ENCODE results near the gene SPAG16. TPM values are rescaled to one million over a fixed set of nuclear protein-coding genes. Genes with fewer than 3 reads are reported as not detected.

Gene SPAG16
- total RNA-seq, 1 donor from 2014 or later, result 60.7 TPM

DNA sequence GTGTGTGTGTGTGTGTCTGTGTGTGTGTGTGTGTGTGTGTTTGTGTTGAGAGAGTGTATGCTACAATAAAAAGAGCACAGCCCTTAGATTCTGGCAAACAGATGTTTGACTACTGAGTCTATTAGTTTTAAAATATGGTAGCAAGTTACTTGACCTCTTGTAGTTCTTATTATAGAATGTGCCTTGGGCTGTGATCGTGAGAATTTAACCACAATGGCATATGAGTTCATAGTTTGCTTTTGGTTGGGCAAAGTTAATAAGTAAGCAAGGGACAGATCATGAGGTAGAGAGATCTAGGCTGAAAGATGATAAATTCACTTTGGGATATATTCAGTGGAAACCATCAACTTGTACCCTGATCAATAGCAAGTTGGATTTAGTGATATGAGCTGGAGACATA is 792.3 kb downstream of the SPAG16 start:
- DNase-seq (ENCODE audit: low read depth), result peak; percentile 97

- DNase-seq (ENCODE audit: low read depth), result peak; percentile 11
Observed at GRCh38 chr2:214077727-214078126, 793.5 kb downstream of the SPAG16 start.

DNA sequence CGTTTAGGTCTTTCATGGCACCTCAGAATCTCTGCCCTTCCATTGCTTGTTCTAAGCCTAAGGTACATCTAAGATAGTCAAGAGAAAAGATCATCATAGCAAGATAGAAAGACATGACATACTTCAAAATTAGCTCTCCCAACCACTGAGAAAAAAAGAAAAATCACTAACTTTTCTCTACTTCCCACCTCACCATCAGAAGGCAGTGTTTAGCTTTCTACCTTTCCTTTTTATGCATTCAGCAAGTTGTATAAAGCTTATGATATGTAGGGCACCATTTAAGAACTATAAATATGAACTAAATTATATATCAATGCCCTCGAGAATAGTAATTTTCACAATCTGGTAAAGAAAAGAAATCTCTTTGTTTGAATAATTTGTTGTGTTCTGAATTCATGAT is 794.8 kb downstream of the SPAG16 start:
- no peak for DNase-seq (ENCODE audit: low read depth)

GRCh38 chr2:214088536-214088935 is 804.3 kb downstream of the SPAG16 start:
- DNase-seq (ENCODE audit: low read depth), result no peak

DNA sequence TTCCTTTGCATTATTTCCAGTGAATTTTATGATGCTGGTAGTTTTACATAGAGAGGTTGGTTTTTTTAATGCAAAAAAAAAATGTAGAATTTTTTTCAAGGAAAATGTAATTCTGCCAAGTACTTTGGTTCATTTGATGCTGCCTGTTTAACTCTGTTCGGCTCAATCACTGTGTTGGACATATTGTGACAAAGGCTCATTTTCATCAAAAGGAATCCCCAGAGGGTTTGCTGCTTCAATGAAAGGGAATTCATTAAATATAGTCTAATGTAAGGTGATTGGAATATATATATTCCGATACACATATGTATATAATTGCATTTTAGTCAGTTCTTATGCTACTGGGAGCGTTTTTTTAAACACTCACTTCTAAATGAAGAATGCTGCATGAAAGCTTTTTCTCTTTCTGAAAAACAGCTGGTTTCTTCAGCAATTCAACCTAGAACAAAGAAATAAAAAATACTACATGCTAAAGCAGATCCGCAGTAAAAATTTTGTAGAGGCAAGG is 812.0 kb downstream of the SPAG16 start:
- DNase-seq (ENCODE audit: low read depth), result no peak

GRCh38 chr2:214098811-214099210 is 814.5 kb downstream of the SPAG16 start:
- peak; percentile 59 for DNase-seq (ENCODE audit: low read depth)

GRCh38 chr2:214100488-214100887 is 816.2 kb downstream of the SPAG16 start:
- DNase-seq (ENCODE audit: low read depth), result peak; percentile 8

- DNase-seq (ENCODE audit: low read depth), result peak; percentile 67
Observed at GRCh38 chr2:214103276-214104001, 819.2 kb downstream of the SPAG16 start.

DNA sequence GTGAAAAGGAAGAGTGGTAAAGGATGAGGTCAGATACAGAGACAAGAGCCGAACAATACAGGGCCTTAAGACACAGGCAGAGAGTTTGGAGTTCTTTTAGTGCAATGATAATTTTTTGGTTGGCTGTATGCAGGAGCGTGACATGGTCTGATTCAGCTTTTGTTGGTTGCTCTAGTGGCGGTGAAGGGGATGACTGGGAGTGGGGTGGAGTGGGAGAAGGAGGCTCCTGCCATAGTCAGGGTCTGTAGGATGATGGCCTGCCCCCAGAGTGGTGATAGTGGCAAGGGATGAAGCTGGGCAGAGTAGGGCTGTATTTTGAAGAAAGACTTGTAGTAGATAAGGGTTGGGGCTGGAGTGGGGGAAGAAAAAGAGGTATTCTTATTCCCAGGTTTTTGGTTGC is 820.0 kb downstream of the SPAG16 start:
- no peak for DNase-seq (ENCODE audit: low read depth)

DNA sequence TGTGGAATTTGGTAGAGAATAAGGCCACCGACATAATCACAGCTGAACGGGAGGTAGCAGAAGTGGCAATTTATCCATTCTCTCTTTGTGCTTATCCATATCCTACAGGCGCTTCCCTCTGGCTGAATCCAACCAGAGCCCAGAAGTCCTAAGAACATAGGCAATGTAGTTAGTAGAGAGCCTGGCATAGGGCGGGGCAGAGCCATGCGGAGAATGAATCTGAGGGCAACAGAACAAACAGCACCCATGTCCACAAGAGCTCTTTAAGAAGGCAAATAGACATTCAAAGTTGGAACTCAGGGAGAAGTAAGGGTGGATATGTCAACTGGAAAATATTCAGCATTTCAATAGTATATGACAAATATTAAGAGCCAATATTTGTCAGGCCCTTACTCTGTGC is 820.7 kb downstream of the SPAG16 start:
- DNase-seq (ENCODE audit: low read depth), result no peak

DNA sequence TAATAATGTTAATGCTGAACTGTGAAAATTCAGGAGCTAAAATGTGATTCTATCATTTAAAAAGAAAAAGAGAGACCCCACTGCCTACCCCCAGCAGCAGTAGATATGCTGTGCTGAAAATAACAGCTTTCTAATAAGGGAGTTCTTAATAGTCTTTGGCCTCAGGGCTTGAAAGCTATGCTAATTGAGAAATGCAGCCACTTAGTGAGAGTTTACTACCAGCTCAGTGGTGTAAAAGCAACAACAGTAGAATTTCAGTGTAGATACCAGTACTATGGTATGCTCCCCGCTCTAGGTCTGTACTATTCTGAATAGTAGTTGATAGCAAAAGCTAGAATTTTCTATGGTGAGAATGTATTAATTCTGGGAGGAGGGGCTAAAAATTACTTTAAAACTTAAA is 823.5 kb downstream of the SPAG16 start:
- DNase-seq (ENCODE audit: low read depth), result peak; percentile 54

GRCh38 chr2:214108598-214108997 is 824.3 kb downstream of the SPAG16 start:
- DNase-seq (ENCODE audit: low read depth), result no peak

DNA sequence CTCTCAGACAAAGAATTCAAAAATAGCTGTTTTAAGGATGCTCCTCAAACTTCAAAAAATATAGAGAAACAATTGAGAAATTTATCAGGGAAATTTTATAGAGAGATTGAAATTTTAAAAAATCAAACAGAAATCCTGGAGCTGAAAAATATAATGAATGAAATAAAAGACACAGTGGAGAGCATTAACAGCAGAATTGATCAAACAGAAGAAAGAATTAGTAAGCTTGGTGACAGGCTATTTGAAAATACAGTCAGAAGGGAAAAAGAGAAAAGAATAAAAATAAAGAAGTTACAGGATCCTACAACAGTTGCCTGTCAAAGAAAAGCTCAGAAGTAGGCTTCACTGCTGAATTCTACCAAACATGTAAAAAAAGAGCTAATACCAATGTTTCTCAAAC is 832.8 kb downstream of the SPAG16 start:
- DNase-seq (ENCODE audit: low read depth), result no peak

DNA sequence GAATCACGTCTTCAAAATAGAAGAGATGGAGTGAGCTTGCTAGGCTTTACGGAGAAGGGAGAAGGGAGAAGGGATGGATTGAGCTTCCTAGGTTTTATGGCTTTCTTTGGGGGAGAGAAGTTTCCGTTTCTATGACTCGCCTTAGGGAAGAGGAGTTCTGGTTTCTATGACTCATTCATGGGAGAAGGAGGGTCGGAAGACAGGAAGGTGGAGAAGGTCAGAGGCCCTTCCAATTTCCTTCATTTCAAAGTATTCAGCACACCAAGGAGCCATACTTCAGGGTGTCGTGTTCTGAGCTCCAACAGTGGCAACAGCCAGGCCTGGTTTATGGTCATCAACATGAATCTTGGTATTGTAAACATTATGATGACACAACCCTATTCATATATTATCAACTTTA is 841.9 kb downstream of the SPAG16 start:
- peak; percentile 57 for DNase-seq (ENCODE audit: low read depth)

DNA sequence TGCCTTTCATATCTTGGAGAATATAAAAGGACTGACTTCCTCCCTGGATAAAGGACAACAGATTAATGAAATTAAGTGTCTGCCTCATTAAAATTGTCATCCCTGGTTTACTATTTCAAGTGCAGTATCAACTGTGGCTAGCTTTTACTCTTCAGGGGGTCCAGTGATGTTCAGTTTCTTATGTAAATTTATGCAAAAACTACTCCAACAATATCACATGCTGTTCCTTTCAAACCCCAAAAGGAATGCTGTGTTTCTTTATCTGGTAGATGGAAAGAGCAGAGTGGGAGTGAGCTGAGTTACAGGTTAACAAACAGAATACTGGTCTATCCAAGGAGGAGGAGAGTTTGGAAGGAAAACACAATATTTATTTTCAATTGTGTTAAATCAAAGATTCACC is 842.9 kb downstream of the SPAG16 start:
- DNase-seq (ENCODE audit: low read depth), result peak; percentile 50

DNA sequence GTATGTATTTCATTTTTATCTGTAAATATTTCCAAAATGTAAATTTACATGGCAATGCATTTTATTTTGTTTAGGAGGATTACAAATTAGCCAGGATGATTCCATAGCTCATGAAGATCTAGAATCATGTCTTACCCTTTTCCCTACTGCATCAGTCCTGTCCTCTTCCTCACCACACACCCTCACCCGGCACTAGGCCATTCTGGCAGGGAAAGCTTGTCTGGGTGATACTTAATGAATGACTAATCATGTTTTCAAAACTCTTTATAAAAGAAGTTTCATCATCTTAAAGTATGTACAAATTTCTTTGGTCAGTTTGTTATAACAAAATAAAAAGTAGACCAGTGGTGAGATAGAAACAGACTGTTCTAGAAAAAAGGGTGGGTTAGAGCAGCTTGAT is 843.3 kb downstream of the SPAG16 start:
- peak; percentile 86 for DNase-seq (ENCODE audit: low read depth)

DNA sequence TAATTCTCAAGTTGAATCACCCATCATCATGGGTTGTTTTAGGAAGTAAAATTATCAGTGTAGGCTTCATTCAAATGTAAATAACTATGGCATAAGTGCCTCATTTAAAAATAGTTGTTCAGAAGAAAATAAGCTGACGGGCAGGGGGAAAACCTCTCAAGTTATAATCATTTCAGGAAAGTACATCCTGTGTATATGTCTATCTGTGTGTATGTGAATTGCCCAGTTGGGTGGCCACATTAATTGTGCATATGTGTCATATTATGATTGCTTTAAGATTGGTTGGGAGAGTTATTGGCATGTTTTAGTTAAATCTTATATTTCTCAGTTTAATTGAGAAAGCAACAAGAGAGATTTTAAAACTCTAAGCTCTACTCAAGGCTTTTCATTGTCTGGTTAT is 843.8 kb downstream of the SPAG16 start:
- DNase-seq (ENCODE audit: low read depth), result no peak

- DNase-seq (ENCODE audit: low read depth), result peak; percentile 87
Observed at GRCh38 chr2:214130114-214130513, 845.9 kb downstream of the SPAG16 start.

DNA sequence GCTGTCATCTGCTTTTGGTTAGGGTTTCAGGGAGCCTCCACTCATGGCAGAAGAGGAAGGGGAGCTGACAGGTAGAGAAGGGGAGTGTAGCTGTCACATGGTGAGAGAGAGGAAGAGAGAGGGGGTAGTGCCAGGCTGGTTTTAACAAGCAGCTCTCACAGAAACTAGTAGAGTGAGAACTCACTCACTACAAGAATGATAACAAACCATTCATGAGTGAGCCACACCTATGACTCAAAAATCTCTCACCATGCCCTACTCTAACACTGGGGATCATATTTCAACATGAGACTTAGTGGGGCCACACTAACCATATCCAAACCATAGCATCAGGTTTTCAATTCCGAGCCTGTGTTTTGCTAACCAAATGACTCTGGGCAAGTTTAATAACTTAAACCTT is 851.7 kb downstream of the SPAG16 start:
- DNase-seq (ENCODE audit: low read depth), result peak; percentile 46

- no peak for DNase-seq (ENCODE audit: low read depth)
Observed at GRCh38 chr2:214138779-214139178, 854.5 kb downstream of the SPAG16 start.

- no peak for DNase-seq (ENCODE audit: low read depth)
Observed at GRCh38 chr2:214139630-214140284, 855.5 kb downstream of the SPAG16 start.

DNA sequence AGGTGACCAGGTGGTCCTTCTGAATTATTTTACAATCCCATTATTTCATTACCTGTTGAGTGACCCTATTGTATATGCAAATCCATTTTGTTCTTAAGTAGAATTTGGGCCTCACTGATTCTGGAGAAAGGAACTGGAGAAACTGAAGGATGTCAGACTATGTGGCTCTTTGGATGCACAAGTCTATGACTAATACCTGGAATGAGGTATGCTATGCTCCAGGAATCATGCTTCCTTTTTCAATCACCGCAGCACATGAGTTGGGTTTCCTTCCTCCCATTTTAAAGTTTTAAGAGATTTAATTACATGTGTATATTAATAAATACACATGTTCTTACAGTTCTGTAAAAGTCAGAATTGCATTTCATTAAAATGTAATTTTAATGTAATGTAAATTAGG is 872.7 kb downstream of the SPAG16 start:
- DNase-seq (ENCODE audit: low read depth), result peak; percentile 73

DNA sequence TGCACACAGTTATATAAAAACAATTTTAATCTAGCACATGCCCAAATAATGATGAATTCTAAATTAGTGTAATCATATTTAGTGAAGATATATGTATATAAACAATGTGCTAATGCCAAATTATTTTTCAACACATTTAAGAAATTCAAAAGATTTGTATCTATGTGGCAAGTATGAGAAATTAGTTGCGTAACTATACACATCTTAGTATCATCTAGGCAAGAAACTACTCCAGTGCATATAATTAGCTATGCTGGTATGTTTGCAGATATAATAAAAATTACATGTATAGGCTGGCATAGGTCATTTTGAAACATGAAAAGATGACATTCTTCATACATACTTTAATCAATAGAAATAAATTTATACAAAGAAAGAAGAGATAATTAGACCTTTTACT is 874.6 kb downstream of the SPAG16 start:
- DNase-seq (ENCODE audit: low read depth), result no peak
